GM12878 (cell line): ENCODE results near the gene CPLX1. TPM values are rescaled to one million over a fixed set of nuclear protein-coding genes. Genes with fewer than 3 reads are reported as not detected.
A peak's percentile ranks its signal among the peaks of the same experiment; 100 is the strongest.

Source experiments
- ATAC-seq: fragments of 200-7000 bp; cut with Tn5 transposase; 3 replicates; pipeline ENCODE4 v1.9.1; 2020; ENCODE audit warnings: mild to moderate bottlenecking, moderate library complexity
- BruUV-seq: library from RNA; stranded (reverse); fragments of 400-500 nt; replicated peaks from 2 replicates; lab custom pipeline; 2021; lab: Mats Ljungman, UMichigan
- CTCF ChIA-PET: fragments of 300-600 bp; sonication (Branson Sonifier 250); formaldehyde crosslinking; extraction: SDS; loops from one replicate; lab custom pipeline; 2021; ENCODE audit warnings: inconsistent platforms; lab: Yijun Ruan, JAX
- POLR2A ChIA-PET: fragments of 350-600 bp; formaldehyde crosslinking; extraction: SDS; loops from one replicate; lab custom pipeline; 2021; ENCODE audit warnings: inconsistent platforms; lab: Charles Lee
- RAD21 ChIA-PET: fragments of 300-600 bp; sonication (Branson Sonifier 250); formaldehyde crosslinking; loops from one replicate; lab custom pipeline; 2023; ENCODE audit warnings: antibody characterized with exemption; ENCODE audit not compliant: unreplicated experiment; lab: Charles Lee
- SMC1A ChIA-PET: fragments of 300-600 bp; sonication (Branson Sonifier 250); formaldehyde crosslinking; loops from one replicate; lab custom pipeline; 2023; ENCODE audit not compliant: unreplicated experiment, uncharacterized antibody; lab: Charles Lee
- DNase-seq: peaks from one replicate; pipeline ENCODE4 v3.0.0-alpha.2; 2011; ENCODE audit warnings: low read depth, low spot score
- FAIRE-seq: peaks from 3 replicates; lab custom pipeline; 2011; peaks lifted over from hg19 to GRCh38; lab: Jason Lieb, UNC
- H2AFZ ChIP-seq: 2 replicates; pipeline ENCODE4 v1.6.0; 2011; ENCODE audit warnings: low read depth, low read length, control low read depth; ENCODE audit not compliant: control insufficient read depth
- H3K27ac ChIP-seq: 2 replicates; pipeline ENCODE4 v1.5.1; 2011; ENCODE audit warnings: control low read depth; ENCODE audit not compliant: control insufficient read depth, insufficient read depth
- H3K27me3 ChIP-seq, 2 experiments: replicated peaks in 1 of 2; 2 replicates each; pipeline versions ENCODE4 v1.6.0 to v1.6.1; 2011; ENCODE audit warnings: low read length in 1 of 2; ENCODE audit not compliant: control insufficient read depth in 2 of 2, insufficient read depth in 2 of 2
- H3K36me3 ChIP-seq, 2 experiments: 2 replicates each; pipeline ENCODE4 v1.5.1; 2011; ENCODE audit warnings: low read length in 1 of 2; ENCODE audit not compliant: control insufficient read depth in 2 of 2, insufficient read depth in 2 of 2
- H3K4me1 ChIP-seq: 2 replicates; pipeline ENCODE4 v1.6.1; 2011; ENCODE audit warnings: mild to moderate bottlenecking, low read length, moderate library complexity, mixed read lengths; ENCODE audit not compliant: control insufficient read depth, insufficient read depth
- H3K4me2 ChIP-seq: 2 replicates; pipeline ENCODE4 v1.6.0; 2011; ENCODE audit warnings: control low read depth; ENCODE audit not compliant: control insufficient read depth, insufficient read depth
- H3K4me3 ChIP-seq: fragments of 200-600 bp; sonication (generic); 2 replicates; pipeline ENCODE4 v1.5.1; 2016
- H3K79me2 ChIP-seq: 2 replicates; pipeline ENCODE4 v1.6.0; 2011; ENCODE audit warnings: low read length; ENCODE audit not compliant: control insufficient read depth, insufficient read depth
- H3K9ac ChIP-seq: 2 replicates; pipeline ENCODE4 v1.8.0; 2011; ENCODE audit warnings: low read length, control low read depth, mixed read lengths; ENCODE audit not compliant: control insufficient read depth, insufficient read depth
- H3K9me3 ChIP-seq: replicated peaks from 3 replicates; pipeline ENCODE4 v1.5.1; 2011; ENCODE audit warnings: mild to moderate bottlenecking, low read length; ENCODE audit not compliant: control insufficient read depth, insufficient read depth
- H4K20me1 ChIP-seq: 2 replicates; pipeline ENCODE4 v1.6.0; 2011; ENCODE audit not compliant: control insufficient read depth, insufficient read depth
- GATAD2B ChIP-seq: fragments of 450-650 bp; conservative IDR thresholded peaks from 2 replicates; pipeline ENCODE4 v1.6.1; 2017; ENCODE audit warnings: low read depth, mild to moderate bottlenecking, moderate library complexity
- HDAC2 ChIP-seq: fragments of 200-600 bp; sonication (generic); IDR thresholded peaks from 2 replicates; pipeline ENCODE4 v1.6.1; 2017
- IKZF1 ChIP-seq: fragments of 450-650 bp; conservative IDR thresholded peaks from 2 replicates; pipeline ENCODE4 v1.6.1; 2017; ENCODE audit warnings: antibody characterized with exemption, mild to moderate bottlenecking
- PAX8 ChIP-seq: fragments of 450-650 bp; IDR thresholded peaks from 2 replicates; pipeline ENCODE4 v1.6.1; 2017; ENCODE audit warnings: mild to moderate bottlenecking, moderate library complexity
- POLR2AphosphoS2 ChIP-seq: IDR thresholded peaks from 2 replicates; pipeline ENCODE4 v1.6.1; 2011; ENCODE audit warnings: low read depth, mild to moderate bottlenecking, low read length, improper control_type of control experiment, moderate library complexity
- POU2F2 ChIP-seq: IDR thresholded peaks from 3 replicates; pipeline ENCODE4 v1.6.1; 2011; ENCODE audit warnings: low read depth, mild to moderate bottlenecking, low read length, borderline replicate concordance
- SRF ChIP-seq, 2 experiments: IDR thresholded peaks; 2 replicates each; pipeline ENCODE4 v1.6.1; 2011; ENCODE audit warnings: low read depth in 2 of 2, low read length in 2 of 2, mild to moderate bottlenecking in 1 of 2, moderate library complexity in 1 of 2
- WRNIP1 ChIP-seq: IDR thresholded peaks from 2 replicates; pipeline ENCODE4 v1.6.1; 2011; ENCODE audit warnings: low read depth, low read length, improper control_type of control experiment, borderline replicate concordance
- ZNF207 ChIP-seq: fragments of 450-650 bp; IDR thresholded peaks from 2 replicates; pipeline ENCODE4 v1.6.1; 2014; ENCODE audit warnings: antibody characterized with exemption, mild to moderate bottlenecking, borderline replicate concordance
- ZNF274 ChIP-seq: IDR thresholded peaks from one replicate; pipeline ENCODE4 v1.8.0; 2011; ENCODE audit not compliant: insufficient read length, insufficient read depth
- ZNF384 ChIP-seq: IDR thresholded peaks from 2 replicates; pipeline ENCODE4 v1.6.1; 2012; ENCODE audit warnings: low read depth, mild to moderate bottlenecking, low read length, improper control_type of control experiment, borderline replicate concordance
- ZZZ3 ChIP-seq: IDR thresholded peaks from 2 replicates; pipeline ENCODE4 v1.6.1; 2011; ENCODE audit warnings: low read depth; ENCODE audit not compliant: control insufficient read depth, insufficient read length
- WGBS: methylation state at CpG from one replicate; pipeline ENCODE4 v1.1.6; 2016; ENCODE audit warnings: low lambda C conversion rate; ENCODE audit not compliant: insufficient replicate concordance, insufficient coverage; ENCODE audit errors: missing lambda C conversion rate; 5-methylcytosine and 5-hydroxymethylcytosine counted together
- in situ Hi-C: fragments of 300-500 bp; cut with MboI; formaldehyde crosslinking; loops from 9 replicates; pipeline ENCODE4 v1.14.3; 2018; ENCODE audit warnings: mixed read lengths
- intact Hi-C: fragments of 100-400 bp; cut with micrococcal nuclease; formaldehyde crosslinking; loops from one replicate; pipeline ENCODE4 v1.14.2; 2022; ENCODE audit not compliant: unreplicated experiment
- polyA plus RNA-seq, 11 experiments: library from polyadenylated mRNA; depleted of rRNA in 4 of 11; unstranded in 6 of 11; stranded (reverse) in 5 of 11; fragments of >200 nt; fragmentation: Nextera tagmentation in 4 of 11; fragmentation: Illumina TruSeq in 1 of 11; extraction: Ambion mirVana in 4 of 11; extraction: Trizol in 1 of 11; gene quantifications; 1 replicate in 1 of 11; 2 replicates in 10 of 11; pipeline versions ENCODE4 v1.2.1 to v1.2.3, GENCODE V29; 2011 to 2016; ENCODE audit warnings: inconsistent platforms in 2 of 11, missing spikeins in 2 of 11, low read depth in 1 of 11
- total RNA-seq, 4 experiments: library from RNA; depleted of rRNA in 3 of 4; stranded (reverse); fragments of >200 nt in 3 of 4; fragmentation: Illumina TruSeq in 1 of 4; extraction: Trizol in 1 of 4; gene quantifications; 2 replicates each; pipeline versions ENCODE4 v1.2.1 to v1.2.3, GENCODE V29; 2013 to 2021
- TF ChIP-seq, protein P1 (sequence below): fragments of 450-650 bp; formaldehyde crosslinking; IDR thresholded peaks from 2 replicates; pipeline ENCODE4 v1.4.0; 2020; ENCODE audit warnings: mild to moderate bottlenecking, moderate library complexity

CPLX1 gene
- total and polyA plus RNA-seq, 10 of the 15 experiments (the other 5 are each of a cell fraction or from before 2014, with no cell fraction given), result 0.04 to 1.2 (median 0.13) TPM; not detected in 5

- DNase-seq (no peak), FAIRE-seq (no peak), ATAC-seq (no peak)
- no peak for TF ChIP-seq IKZF1
- TF ChIP-seq PAX8, result no peak
- no peak for TF ChIP-seq ZNF384
- no peak for TF ChIP-seq ZNF274
- no peak for TF ChIP-seq ZZZ3
- TF ChIP-seq, protein P1, sequence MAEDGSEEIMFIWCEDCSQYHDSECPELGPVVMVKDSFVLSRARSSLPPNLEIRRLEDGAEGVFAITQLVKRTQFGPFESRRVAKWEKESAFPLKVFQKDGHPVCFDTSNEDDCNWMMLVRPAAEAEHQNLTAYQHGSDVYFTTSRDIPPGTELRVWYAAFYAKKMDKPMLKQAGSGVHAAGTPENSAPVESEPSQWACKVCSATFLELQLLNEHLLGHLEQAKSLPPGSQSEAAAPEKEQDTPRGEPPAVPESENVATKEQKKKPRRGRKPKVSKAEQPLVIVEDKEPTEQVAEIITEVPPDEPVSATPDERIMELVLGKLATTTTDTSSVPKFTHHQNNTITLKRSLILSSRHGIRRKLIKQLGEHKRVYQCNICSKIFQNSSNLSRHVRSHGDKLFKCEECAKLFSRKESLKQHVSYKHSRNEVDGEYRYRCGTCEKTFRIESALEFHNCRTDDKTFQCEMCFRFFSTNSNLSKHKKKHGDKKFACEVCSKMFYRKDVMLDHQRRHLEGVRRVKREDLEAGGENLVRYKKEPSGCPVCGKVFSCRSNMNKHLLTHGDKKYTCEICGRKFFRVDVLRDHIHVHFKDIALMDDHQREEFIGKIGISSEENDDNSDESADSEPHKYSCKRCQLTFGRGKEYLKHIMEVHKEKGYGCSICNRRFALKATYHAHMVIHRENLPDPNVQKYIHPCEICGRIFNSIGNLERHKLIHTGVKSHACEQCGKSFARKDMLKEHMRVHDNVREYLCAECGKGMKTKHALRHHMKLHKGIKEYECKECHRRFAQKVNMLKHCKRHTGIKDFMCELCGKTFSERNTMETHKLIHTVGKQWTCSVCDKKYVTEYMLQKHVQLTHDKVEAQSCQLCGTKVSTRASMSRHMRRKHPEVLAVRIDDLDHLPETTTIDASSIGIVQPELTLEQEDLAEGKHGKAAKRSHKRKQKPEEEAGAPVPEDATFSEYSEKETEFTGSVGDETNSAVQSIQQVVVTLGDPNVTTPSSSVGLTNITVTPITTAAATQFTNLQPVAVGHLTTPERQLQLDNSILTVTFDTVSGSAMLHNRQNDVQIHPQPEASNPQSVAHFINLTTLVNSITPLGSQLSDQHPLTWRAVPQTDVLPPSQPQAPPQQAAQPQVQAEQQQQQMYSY, result no peak
- TF ChIP-seq WRNIP1, result no peak
- no peak for TF ChIP-seq POU2F2
- no peak for TF ChIP-seq HDAC2
- no peak for TF ChIP-seq SRF (IDR thresholded peaks at IDR 0.05; ENCODE audit: low read depth in 2 of 2, low read length in 2 of 2)
- no peak for TF ChIP-seq POLR2AphosphoS2
- no peak for TF ChIP-seq ZNF207
- TF ChIP-seq GATAD2B, result no peak
- Histone ChIP-seq H3K27ac (no peak overlapping the region), H3K4me1 (peaks cover 44% of the 10 kb centered on the region), H3K79me2 (no peaks in the 10 kb centered on the region), H3K4me2 (peak overlapping the region; percentile 88), H3K36me3 (no peaks in the 10 kb centered on the region), H3K9ac (no peak overlapping the region), H4K20me1 (no peaks in the 10 kb centered on the region), H3K4me3 (no peak overlapping the region), H3K27me3 (peaks cover 0 to 2% of the 10 kb centered on the region in 2 experiments; a peak in 2 of 4 replicates), H2AFZ (no peak overlapping the region), H3K9me3 (no peaks in the 10 kb centered on the region)
- RAD21 ChIA-PET, result no interaction called here
- POLR2A ChIA-PET, result no interaction called here
- intact Hi-C loops (no loop called here), in situ Hi-C loops (no loop called here)
- WGBS, result 39% methylated on average over 9 of the region's 20 CpGs
- SMC1A ChIA-PET, result no interaction called here
- CTCF ChIA-PET, result no interaction called here
- BruUV-seq, result no TSS peak
Measured at GRCh38 chr4:795726-796119, 30.2 kb downstream of the CPLX1 start.
